ENCODE measurements around the gene TEX52.
"Not testable (repeated sequence)": the region's sequence is repeated elsewhere in the genome, so short reads cannot be mapped to it uniquely, and the experiment has no call there.

Gene TEX52

GRCh38 chr12:2863402-2863801 lies 6.6 kb upstream of the TEX52 start:
- not testable (repeated sequence) for DNase-seq

GRCh38 chr12:2862876-2863275 lies 6.0 kb upstream of the TEX52 start:
- DNase-seq, result no peak

GRCh38 chr12:2860170-2860569 lies 3.3 kb upstream of the TEX52 start:
- no peak for DNase-seq

- DNase-seq, result no peak
Observed at GRCh38 chr12:2858944-2859421, 2.1 kb upstream of the TEX52 start.

- no peak for DNase-seq
Observed at GRCh38 chr12:2858334-2858733, 1.5 kb upstream of the TEX52 start.

GRCh38 chr12:2857576-2857975 lies 737 bp upstream of the TEX52 start:
- no peak for DNase-seq

GRCh38 chr12:2856051-2856450 lies 788 bp downstream of the TEX52 start:
- DNase-seq, result no peak

GRCh38 chr12:2855546-2855945 lies 1.3 kb downstream of the TEX52 start:
- no peak for DNase-seq

GRCh38 chr12:2854669-2855453 lies 2.0 kb downstream of the TEX52 start:
- DNase-seq, result no peak

GRCh38 chr12:2853626-2854025 lies 3.2 kb downstream of the TEX52 start:
- peak; percentile 15 for DNase-seq

GRCh38 chr12:2851931-2852330 lies 4.9 kb downstream of the TEX52 start:
- no peak for DNase-seq

- DNase-seq, result no peak
Observed at GRCh38 chr12:2845280-2845679, 11.6 kb downstream of the TEX52 start.

- DNase-seq, result no peak
Observed at GRCh38 chr12:2844786-2845185, 12.1 kb downstream of the TEX52 start.

GRCh38 chr12:2842948-2843347 lies 13.9 kb downstream of the TEX52 start:
- DNase-seq, result no peak

- no peak for DNase-seq
Observed at GRCh38 chr12:2841056-2841650, 15.7 kb downstream of the TEX52 start.

GRCh38 chr12:2836574-2836973 lies 20.3 kb downstream of the TEX52 start:
- no peak for DNase-seq

- no peak for DNase-seq
Observed at GRCh38 chr12:2835691-2836403, 21.0 kb downstream of the TEX52 start.

- no peak for DNase-seq
Observed at GRCh38 chr12:2834581-2835491, 22.0 kb downstream of the TEX52 start, which contains the start of gene NRIP2. Gene NRIP2, minus strand, starts transcription at chr12:2835035. Its CDS starts 52 bp downstream, at chr12:2834983.

- DNase-seq, result no peak
Observed at GRCh38 chr12:2833810-2834209, 23.0 kb downstream of the TEX52 start.

- DNase-seq, result no peak
Observed at GRCh38 chr12:2833327-2833726, 23.5 kb downstream of the TEX52 start.

- DNase-seq, result no peak
Observed at GRCh38 chr12:2832550-2833127, 24.2 kb downstream of the TEX52 start.

- no peak for DNase-seq
Observed at GRCh38 chr12:2829275-2829674, 27.6 kb downstream of the TEX52 start.
